Neuronal stem cell (in vitro differentiated cells): ENCODE data around the gene ERC1.

Source experiments
- DNase-seq: peaks from one replicate; pipeline ENCODE4 v3.0.0-alpha.2; 2013; ENCODE audit warnings: low spot score
- H2AFZ ChIP-seq: one replicate; pipeline ENCODE4 v1.6.1; 2013; ENCODE audit warnings: mild to moderate bottlenecking, low read length, inconsistent platforms
- H2AK5ac ChIP-seq: 2 replicates; pipeline ENCODE4 v1.6.1; 2013; ENCODE audit warnings: low read depth, mild to moderate bottlenecking, inconsistent platforms, low read length, moderate library complexity, mixed read lengths
- H2BK120ac ChIP-seq: 2 replicates; pipeline ENCODE4 v1.6.1; 2013; ENCODE audit warnings: low read depth, mild to moderate bottlenecking, inconsistent platforms, low read length, moderate library complexity, mixed read lengths
- H2BK12ac ChIP-seq: one replicate; pipeline ENCODE4 v1.6.1; 2013; ENCODE audit warnings: low read length, inconsistent platforms
- H2BK15ac ChIP-seq: 2 replicates; pipeline ENCODE4 v1.6.1; 2013; ENCODE audit warnings: mild to moderate bottlenecking, low read length, inconsistent platforms, mixed read lengths
- H2BK5ac ChIP-seq: one replicate; pipeline ENCODE4 v1.6.1; 2013; ENCODE audit warnings: inconsistent platforms, mild to moderate bottlenecking, low read length, moderate library complexity
- H3K14ac ChIP-seq: one replicate; pipeline ENCODE4 v1.6.1; 2013; ENCODE audit warnings: low read length, inconsistent platforms
- H3K18ac ChIP-seq: 2 replicates; pipeline ENCODE4 v1.6.1; 2013; ENCODE audit warnings: low read length, inconsistent platforms
- H3K23ac ChIP-seq: 2 replicates; pipeline ENCODE4 v1.6.1; 2013; ENCODE audit warnings: low read depth, mild to moderate bottlenecking, mixed read lengths, low read length, inconsistent platforms; ENCODE audit not compliant: poor library complexity
- H3K27ac ChIP-seq: replicated peaks from 3 replicates; pipeline ENCODE4 v1.5.1; 2013; ENCODE audit warnings: low read length, inconsistent platforms
- H3K27me3 ChIP-seq, 3 experiments: 2 replicates each; pipeline ENCODE4 v1.6.1; 2013; ENCODE audit warnings: low read length in 3 of 3, mild to moderate bottlenecking in 2 of 3, inconsistent platforms in 1 of 3, low read depth in 1 of 3, mixed read lengths in 1 of 3, moderate library complexity in 1 of 3; ENCODE audit not compliant: control insufficient read depth in 3 of 3, insufficient read depth in 3 of 3
- H3K36me3 ChIP-seq, 2 donors: replicated peaks in 1 of 2; 2 replicates each; pipeline ENCODE4 v1.6.1; 2013; ENCODE audit warnings: low read length in 2 of 2; ENCODE audit not compliant: control insufficient read depth in 2 of 2, insufficient read depth in 2 of 2
- H3K4ac ChIP-seq: 2 replicates; pipeline ENCODE4 v1.6.1; 2013; ENCODE audit warnings: inconsistent platforms, mild to moderate bottlenecking, low read length, moderate library complexity
- H3K4me1 ChIP-seq, 2 donors: 1 replicate in 1 of 2; 2 replicates in 1 of 2; pipeline ENCODE4 v1.6.1; 2013; ENCODE audit warnings: low read length in 2 of 2, low read depth in 1 of 2; ENCODE audit not compliant: control insufficient read depth in 2 of 2, insufficient read depth in 1 of 2
- H3K4me2 ChIP-seq: one replicate; pipeline ENCODE4 v1.6.1; 2013; ENCODE audit warnings: mild to moderate bottlenecking, low read length, inconsistent platforms; ENCODE audit not compliant: insufficient read depth, poor library complexity, severe bottlenecking
- H3K4me3 ChIP-seq, 2 donors: 2 replicates each; pipeline ENCODE4 v1.5.1; 2013; ENCODE audit warnings: low read length in 2 of 2, mild to moderate bottlenecking in 2 of 2, inconsistent platforms in 1 of 2, moderate library complexity in 1 of 2
- H3K79me1 ChIP-seq: one replicate; pipeline ENCODE4 v1.6.1; 2013; ENCODE audit warnings: low read depth, mild to moderate bottlenecking, inconsistent platforms, low read length, moderate library complexity
- H3K9ac ChIP-seq: one replicate; pipeline ENCODE4 v1.6.1; 2013; ENCODE audit warnings: mild to moderate bottlenecking, low read depth, low read length, inconsistent platforms; ENCODE audit not compliant: poor library complexity
- H3K9me3 ChIP-seq, 2 donors: replicated peaks in 1 of 2; 2 replicates each; pipeline versions ENCODE3 to v1.6.1; 2013; ENCODE audit warnings: low read length in 2 of 2, mild to moderate bottlenecking in 2 of 2, inconsistent platforms in 1 of 2, low read depth in 1 of 2, mixed read lengths in 1 of 2, moderate library complexity in 1 of 2; ENCODE audit not compliant: control insufficient read depth in 2 of 2, insufficient read depth in 1 of 2
- H4K8ac ChIP-seq: one replicate; pipeline ENCODE4 v1.6.1; 2013; ENCODE audit warnings: low read depth, mild to moderate bottlenecking, inconsistent platforms, low read length, moderate library complexity
- H4K91ac ChIP-seq: one replicate; pipeline ENCODE4 v1.6.1; 2013; ENCODE audit warnings: low read length, low read depth, mild to moderate bottlenecking, inconsistent platforms; ENCODE audit not compliant: poor library complexity
- WGBS, 2 donors: extraction: QIAGEN DNeasy Blood & Tissue Kit; methylation state at CpG; one replicate each; pipeline ENCODE4 v1.1.7; 2013; ENCODE audit warnings: missing lambda C conversion rate in 2 of 2, mixed read lengths in 1 of 2; ENCODE audit not compliant: insufficient read length in 2 of 2, insufficient replicate concordance in 1 of 2; ENCODE audit errors: extremely low coverage in 2 of 2; 5-methylcytosine and 5-hydroxymethylcytosine counted together

ERC1 gene

GRCh38 chr12:1280059-1280458, 289.0 kb downstream of the ERC1 start:
- Histone ChIP-seq H3K18ac (no peak overlapping the region), H3K4me2 (no peak overlapping the region), H2AK5ac (no peak overlapping the region), H3K9me3 (no peaks in the 10 kb centered on the region), H2BK5ac (no peak overlapping the region), H4K8ac (no peak overlapping the region), H4K91ac (no peak overlapping the region), H2BK120ac (no peak overlapping the region), H3K9ac (no peak overlapping the region), H3K36me3 (no peaks in the 10 kb centered on the region), H3K23ac (no peak overlapping the region), H2BK12ac (no peak overlapping the region), H2AFZ (no peak overlapping the region), H3K79me1 (no peaks in the 10 kb centered on the region), H3K27me3 (no peaks in the 10 kb centered on the region), H3K27ac (no peak overlapping the region), H3K14ac (no peak overlapping the region), H3K4ac (no peak overlapping the region), H2BK15ac (no peak overlapping the region), H3K4me1 (peaks cover 3 to 6% of the 10 kb centered on the region in 2 donors), H3K4me3 (no peak overlapping the region)
- no CpG with 5 or more reads among the region's 5 CpGs for WGBS, 2 donors
- no peak for DNase-seq

- no peak for DNase-seq
- H3K4me2 ChIP-seq: no peak overlapping the region
- H3K4me3 ChIP-seq: no peak overlapping the region
- no peak overlapping the region for H2AFZ ChIP-seq
- H3K14ac ChIP-seq: no peak overlapping the region
- no peak overlapping the region for H3K4ac ChIP-seq
- peaks cover 3 to 6% of the 10 kb centered on the region in 2 donors for H3K4me1 ChIP-seq
- H2BK120ac ChIP-seq: no peak overlapping the region
- no peaks in the 10 kb centered on the region for H3K36me3 ChIP-seq
- no peak overlapping the region for H2BK12ac ChIP-seq
- H3K9me3 ChIP-seq: no peaks in the 10 kb centered on the region
- H4K91ac ChIP-seq: no peak overlapping the region
- H3K27ac ChIP-seq: no peak overlapping the region
- no peak overlapping the region for H2BK15ac ChIP-seq
- no peak overlapping the region for H2AK5ac ChIP-seq
- H2BK5ac ChIP-seq: no peak overlapping the region
- H3K79me1 ChIP-seq: no peaks in the 10 kb centered on the region
- no CpG with 5 or more reads among the region's 7 CpGs for WGBS, 2 donors
- H3K9ac ChIP-seq: no peak overlapping the region
- no peak overlapping the region for H3K18ac ChIP-seq
- no peak overlapping the region for H4K8ac ChIP-seq
- H3K27me3 ChIP-seq: no peaks in the 10 kb centered on the region
- no peak overlapping the region for H3K23ac ChIP-seq
These were observed 290.8 kb downstream of the ERC1 start for GRCh38 chr12:1281683-1282366.

DNA sequence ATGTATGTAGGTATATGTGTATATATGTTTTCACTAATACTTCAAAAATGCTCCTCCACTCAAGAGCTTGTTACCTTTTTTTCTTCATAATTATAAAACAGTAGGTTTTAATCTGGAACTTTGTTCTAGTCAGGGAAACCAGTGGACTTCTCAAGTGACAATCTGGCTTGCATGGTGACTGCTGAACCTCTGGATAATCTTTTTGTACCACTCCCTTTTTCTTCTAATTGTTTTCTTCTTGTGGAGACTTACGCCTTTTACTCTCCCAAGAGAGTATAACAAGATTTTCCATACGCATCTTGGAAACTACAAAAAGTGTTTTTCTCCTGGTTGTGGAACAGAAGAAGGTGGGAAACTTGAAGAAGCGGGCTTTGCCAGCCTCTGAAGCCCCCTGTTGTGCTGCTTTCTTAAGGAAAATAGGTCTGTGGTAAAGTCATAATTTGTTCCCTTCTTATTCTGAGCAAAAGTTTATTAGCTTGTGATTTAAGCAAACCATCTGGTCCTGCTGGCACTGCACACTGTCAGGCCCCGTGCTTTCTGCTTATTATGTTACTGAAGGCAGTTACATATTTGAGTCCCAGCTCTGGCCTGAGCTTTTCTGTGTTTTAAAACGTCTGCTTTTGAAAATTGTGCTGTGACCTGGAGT, 291.8 kb downstream of the ERC1 start:
- no peak overlapping the region for H4K91ac ChIP-seq
- H3K79me1 ChIP-seq: no peaks in the 10 kb centered on the region
- H3K36me3 ChIP-seq: no peaks in the 10 kb centered on the region
- no peak overlapping the region for H3K27ac ChIP-seq
- WGBS, 2 donors: no CpG with 5 or more reads among the region's 5 CpGs
- H3K14ac ChIP-seq: no peak overlapping the region
- no peak overlapping the region for H3K18ac ChIP-seq
- DNase-seq: no peak
- H3K4me3 ChIP-seq: no peak overlapping the region
- no peaks in the 10 kb centered on the region for H3K9me3 ChIP-seq
- H4K8ac ChIP-seq: no peak overlapping the region
- H3K23ac ChIP-seq: no peak overlapping the region
- H2BK120ac ChIP-seq: no peak overlapping the region
- H2BK5ac ChIP-seq: no peak overlapping the region
- no peak overlapping the region for H2BK12ac ChIP-seq
- H2BK15ac ChIP-seq: no peak overlapping the region
- no peaks in the 10 kb centered on the region for H3K27me3 ChIP-seq
- H3K4me1 ChIP-seq: peaks cover 6 to 8% of the 10 kb centered on the region in 2 donors
- no peak overlapping the region for H3K9ac ChIP-seq
- no peak overlapping the region for H3K4me2 ChIP-seq
- no peak overlapping the region for H2AFZ ChIP-seq
- no peak overlapping the region for H3K4ac ChIP-seq
- no peak overlapping the region for H2AK5ac ChIP-seq

DNA sequence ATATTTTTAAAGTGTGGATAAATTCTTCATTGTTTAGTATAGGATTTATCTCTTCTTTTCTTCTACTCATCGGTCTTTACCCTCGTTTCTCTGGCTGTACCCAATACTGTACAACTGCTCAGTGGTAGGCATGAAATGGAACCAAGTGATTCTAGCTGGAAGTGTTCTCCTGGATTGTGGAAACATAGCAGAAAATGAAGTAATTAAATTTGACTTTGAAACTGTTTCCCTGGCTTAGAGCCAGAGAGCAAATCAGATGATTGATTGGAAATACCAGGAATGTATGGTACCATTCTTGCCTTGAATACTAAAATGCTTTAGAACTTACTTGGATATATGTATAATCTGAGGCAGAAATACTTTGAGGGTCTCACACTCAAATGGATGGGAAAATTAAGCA, 292.3 kb downstream of the ERC1 start:
- H2BK120ac ChIP-seq: no peak overlapping the region
- H3K4ac ChIP-seq: no peak overlapping the region
- H3K4me3 ChIP-seq: no peak overlapping the region
- no CpG with 5 or more reads among the region's 2 CpGs for WGBS, 2 donors
- no peak overlapping the region for H2BK15ac ChIP-seq
- H2BK12ac ChIP-seq: no peak overlapping the region
- H3K79me1 ChIP-seq: no peaks in the 10 kb centered on the region
- no peak for DNase-seq
- no peaks in the 10 kb centered on the region for H3K36me3 ChIP-seq
- H3K14ac ChIP-seq: no peak overlapping the region
- no peak overlapping the region for H3K18ac ChIP-seq
- no peak overlapping the region for H2AFZ ChIP-seq
- H3K23ac ChIP-seq: no peak overlapping the region
- H3K27ac ChIP-seq: no peak overlapping the region
- H3K27me3 ChIP-seq: no peaks in the 10 kb centered on the region
- no peak overlapping the region for H2BK5ac ChIP-seq
- H2AK5ac ChIP-seq: no peak overlapping the region
- no peak overlapping the region for H3K9ac ChIP-seq
- peaks cover 4 to 6% of the 10 kb centered on the region in 2 donors for H3K4me1 ChIP-seq
- H3K9me3 ChIP-seq: no peaks in the 10 kb centered on the region
- no peak overlapping the region for H4K91ac ChIP-seq
- no peak overlapping the region for H4K8ac ChIP-seq
- H3K4me2 ChIP-seq: no peak overlapping the region
